Endodermal cell (in vitro differentiated cells): Measurements from ENCODE around the gene MYL7. TPM values are rescaled to one million over a fixed set of nuclear protein-coding genes. Genes with fewer than 3 reads are reported as not detected.

Experiments used
- DNase-seq: peaks from one replicate; pipeline ENCODE4 v3.0.0-alpha.2; 2017
- H3K27ac ChIP-seq: 2 replicates; pipeline ENCODE4 v1.5.1; 2013; ENCODE audit warnings: mild to moderate bottlenecking, low read depth, low read length, moderate library complexity
- H3K27me3 ChIP-seq: 2 replicates; pipeline ENCODE4 v1.6.1; 2013; ENCODE audit warnings: mild to moderate bottlenecking, low read length, moderate library complexity; ENCODE audit not compliant: insufficient read depth, control insufficient read depth, poor library complexity, severe bottlenecking
- H3K36me3 ChIP-seq: 2 replicates; pipeline ENCODE4 v1.7.0; 2013; ENCODE audit warnings: mild to moderate bottlenecking, low read length, moderate library complexity; ENCODE audit not compliant: control insufficient read depth, insufficient read depth
- H3K4me1 ChIP-seq: one replicate; pipeline ENCODE4 v1.7.0; 2013; ENCODE audit warnings: low read length; ENCODE audit not compliant: control insufficient read depth, insufficient read depth
- H3K4me3 ChIP-seq: 2 replicates; pipeline ENCODE4 v1.5.1; 2013; ENCODE audit warnings: mild to moderate bottlenecking, low read length, moderate library complexity
- H3K9ac ChIP-seq: 2 replicates; pipeline ENCODE4 v1.6.1; 2013; ENCODE audit warnings: mild to moderate bottlenecking, low read length, moderate library complexity; ENCODE audit not compliant: poor library complexity, severe bottlenecking; ENCODE audit errors: extremely low read depth
- H3K9me3 ChIP-seq: 2 replicates; pipeline ENCODE4 v1.6.1; 2013; ENCODE audit warnings: mild to moderate bottlenecking, low read length, moderate library complexity; ENCODE audit not compliant: control insufficient read depth
- H3K27ac Mint-ChIP-seq: 2 replicates; pipeline ENCODE4 v1.8.0; 2020; ENCODE audit warnings: mixed read lengths
- H3K27me3 Mint-ChIP-seq: 2 replicates; pipeline ENCODE4 v1.8.0; 2021; ENCODE audit warnings: mild to moderate bottlenecking, mixed read lengths; ENCODE audit not compliant: insufficient read depth
- H3K36me3 Mint-ChIP-seq: 2 replicates; pipeline ENCODE4 v1.8.0; 2020; ENCODE audit warnings: low read depth, mixed read lengths
- H3K4me1 Mint-ChIP-seq: 2 replicates; pipeline ENCODE4 v1.8.0; 2020; ENCODE audit warnings: mixed read lengths
- H3K4me3 Mint-ChIP-seq: 2 replicates; pipeline ENCODE4 v1.8.0; 2020; ENCODE audit warnings: mild to moderate bottlenecking, moderate library complexity, mixed read lengths
- H3K9me3 Mint-ChIP-seq: 2 replicates; pipeline ENCODE4 v1.8.0; 2020; ENCODE audit warnings: mild to moderate bottlenecking, mixed read lengths
- WGBS, 2 experiments: methylation state at CpG; one replicate each; pipeline versions ENCODE4 v1.1.5 to v1.1.7; 2013; ENCODE audit warnings: missing lambda C conversion rate in 2 of 2, mixed read lengths in 1 of 2; ENCODE audit not compliant: insufficient coverage in 1 of 2, insufficient read length in 1 of 2; 5-methylcytosine and 5-hydroxymethylcytosine counted together
- long read RNA-seq, 4 experiments: library from polyadenylated mRNA in 2 of 4; library from RNA in 1 of 4; library from capped mRNA in 1 of 4; stranded (forward) in 3 of 4; unstranded in 1 of 4; transcript quantifications; one replicate each; pipeline ENCODE4 v2.0.0, GENCODE V29; 2020 to 2021; ENCODE audit warnings: inconsistent platforms in 1 of 4
- polyA plus RNA-seq, 2 experiments: library from polyadenylated mRNA; stranded (reverse); fragments of 50-300 nt; gene quantifications; one replicate each; pipeline ENCODE4 v1.2.3, GENCODE V29; 2013
- total RNA-seq, 2 donors: library from RNA; stranded (reverse); fragmentation: NEBNext Ultra II Directional in 1 of 2; extraction: Animal tissue kit (Norgen Biotek cat#: 25700) in 1 of 2; gene quantifications; 2 replicates in 1 of 2; 3 replicates in 1 of 2; pipeline ENCODE4 v1.2.1, GENCODE V29; 2021
- TF ChIP-seq, protein P1 (sequence below): fragments of 200-600 bp; sonication (generic); conservative IDR thresholded peaks from 2 replicates; pipeline ENCODE4 v1.5.0; 2021; ENCODE audit warnings: antibody characterized with exemption, mild to moderate bottlenecking

The MYL7 gene
- total RNA-seq = 100 to 1,000 TPM; 115 to 120 TPM
- polyA plus RNA-seq (2013, experiment 1 of 2) = 102 TPM
- polyA plus RNA-seq (2013, experiment 2 of 2) = 140 TPM
- long read RNA-seq, experiment 1, transcript MYL7-209 (6 exons, 791 nt) = major isoform, 12 of 28 reads
- long read RNA-seq, experiment 1, partial matches to known transcripts = 2 of 28 reads
- long read RNA-seq, experiment 1, other reads (novel, unspliced or antisense) = 6 of 28 reads
- long read RNA-seq, experiment 2, transcript MYL7-201 (7 exons, 612 nt) = major isoform, 17 of 31 reads
- long read RNA-seq, experiment 2, partial matches to known transcripts = 1 of 31 reads
- long read RNA-seq, experiment 2, other reads (novel, unspliced or antisense) = 13 of 31 reads
- long read RNA-seq, experiment 3, transcript MYL7-201 (7 exons, 612 nt) = major isoform, 11 of 29 reads
- long read RNA-seq, experiment 3, partial matches to known transcripts = 5 of 29 reads
- long read RNA-seq, experiment 3, other reads (novel, unspliced or antisense) = 11 of 29 reads
- long read RNA-seq, experiment 4, partial matches to known transcripts = 2 of 71 reads
- long read RNA-seq, experiment 4, other reads (novel, unspliced or antisense) = 66 of 71 reads

DNA sequence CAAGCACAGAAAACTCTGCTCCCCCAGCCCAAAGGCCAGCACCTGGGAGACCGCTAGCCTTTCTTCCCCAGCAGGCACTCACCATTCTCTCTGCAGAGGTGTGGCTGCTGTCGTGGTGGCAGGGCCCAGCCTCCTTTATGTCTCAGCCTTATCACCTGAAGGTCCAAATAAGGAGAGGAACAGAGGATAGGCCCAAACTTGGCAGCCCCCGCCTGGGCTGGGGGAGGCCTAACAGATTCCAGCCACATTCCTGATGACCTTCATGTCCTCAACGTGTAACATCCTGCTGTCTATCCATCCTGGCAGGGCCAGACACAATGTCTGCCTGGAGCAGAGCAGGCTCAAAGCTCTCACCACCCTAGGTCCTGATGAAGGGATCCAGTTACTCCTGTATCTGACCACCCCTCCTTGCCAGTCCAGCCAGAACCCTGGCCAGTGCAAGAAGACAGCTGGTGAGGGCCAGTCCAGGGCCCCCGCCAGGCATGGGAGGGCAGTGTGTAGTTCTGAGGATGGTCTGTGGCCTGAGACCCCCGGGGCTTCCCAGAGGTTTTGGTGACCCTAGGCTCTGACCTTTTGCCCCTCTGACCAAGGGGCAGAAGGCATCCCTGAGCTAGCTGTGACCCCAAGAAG is at the start of gene MYL7:
Gene MYL7 (minus strand): TSS at position 112 of the 630 bp plus-strand sequence. CDS start 27 bp downstream, at position 85.
- Histone ChIP-seq H3K4me1 (peaks cover 9% of the 10 kb centered on the region), H3K27me3 (peaks cover 25% of the 10 kb centered on the region), H3K9ac (peak within 1 kb of the TSS; percentile 32), H3K36me3 (peaks cover 3% of the 10 kb centered on the region), H3K4me3 (peak within 1 kb of the TSS; percentile 79), H3K9me3 (no peaks in the 10 kb centered on the region), H3K27ac (no peak within 1 kb of the TSS)
- peaks cover 7% of the 10 kb centered on the region for H3K4me1 Mint-ChIP-seq
- H3K27ac Mint-ChIP-seq = peak within 1 kb of the TSS; percentile 21
- peaks cover 2% of the 10 kb centered on the region for H3K9me3 Mint-ChIP-seq
- TF ChIP-seq, protein P1, sequence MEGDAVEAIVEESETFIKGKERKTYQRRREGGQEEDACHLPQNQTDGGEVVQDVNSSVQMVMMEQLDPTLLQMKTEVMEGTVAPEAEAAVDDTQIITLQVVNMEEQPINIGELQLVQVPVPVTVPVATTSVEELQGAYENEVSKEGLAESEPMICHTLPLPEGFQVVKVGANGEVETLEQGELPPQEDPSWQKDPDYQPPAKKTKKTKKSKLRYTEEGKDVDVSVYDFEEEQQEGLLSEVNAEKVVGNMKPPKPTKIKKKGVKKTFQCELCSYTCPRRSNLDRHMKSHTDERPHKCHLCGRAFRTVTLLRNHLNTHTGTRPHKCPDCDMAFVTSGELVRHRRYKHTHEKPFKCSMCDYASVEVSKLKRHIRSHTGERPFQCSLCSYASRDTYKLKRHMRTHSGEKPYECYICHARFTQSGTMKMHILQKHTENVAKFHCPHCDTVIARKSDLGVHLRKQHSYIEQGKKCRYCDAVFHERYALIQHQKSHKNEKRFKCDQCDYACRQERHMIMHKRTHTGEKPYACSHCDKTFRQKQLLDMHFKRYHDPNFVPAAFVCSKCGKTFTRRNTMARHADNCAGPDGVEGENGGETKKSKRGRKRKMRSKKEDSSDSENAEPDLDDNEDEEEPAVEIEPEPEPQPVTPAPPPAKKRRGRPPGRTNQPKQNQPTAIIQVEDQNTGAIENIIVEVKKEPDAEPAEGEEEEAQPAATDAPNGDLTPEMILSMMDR = no peak
- 66 to 70% methylated on average over 2 to 6 of the region's 6 CpGs for WGBS, 2 experiments
- H3K27me3 Mint-ChIP-seq = peaks cover 50% of the 10 kb centered on the region
- peak within 1 kb of the TSS; percentile 45 for H3K4me3 Mint-ChIP-seq
- DNase-seq = peak; percentile 81
- H3K36me3 Mint-ChIP-seq = no peaks in the 10 kb centered on the region

GRCh38 chr7:44189993-44190872 is 49.1 kb upstream of the MYL7 start:
- TF ChIP-seq, protein P1 = no peak
- H3K27ac Mint-ChIP-seq = no peak overlapping the region
- Histone ChIP-seq H3K9me3 (no peaks in the 10 kb centered on the region), H3K4me1 (no peaks in the 10 kb centered on the region), H3K4me3 (no peak overlapping the region), H3K36me3 (no peaks in the 10 kb centered on the region), H3K9ac (no peak overlapping the region), H3K27me3 (no peaks in the 10 kb centered on the region), H3K27ac (no peak overlapping the region)
- H3K4me1 Mint-ChIP-seq = peaks cover 6% of the 10 kb centered on the region
- no peaks in the 10 kb centered on the region for H3K9me3 Mint-ChIP-seq
- H3K36me3 Mint-ChIP-seq = no peaks in the 10 kb centered on the region
- DNase-seq = no peak
- H3K4me3 Mint-ChIP-seq = no peak overlapping the region
- 90% methylated on average over 14 of the region's 14 CpGs for WGBS, 2 experiments
- H3K27me3 Mint-ChIP-seq = no peaks in the 10 kb centered on the region
